Large intestine (tissue), 3 donors: ENCODE measurements around the gene FMN1. TPM values are rescaled to one million over a fixed set of nuclear protein-coding genes. Genes with fewer than 3 reads are reported as not detected.

Source experiments
- DNase-seq, 2 donors: peaks; one replicate each; pipeline versions ENCODE4 v3.0.0 to v3.0.0-alpha.2; 2013
- H3K27ac ChIP-seq: one replicate; pipeline ENCODE4 v1.5.1; 2013; ENCODE audit warnings: low read length
- H3K27me3 ChIP-seq: 2 replicates; pipeline ENCODE4 v1.6.1; 2013; ENCODE audit warnings: low read length; ENCODE audit not compliant: control insufficient read depth, insufficient read depth
- H3K36me3 ChIP-seq: 2 replicates; pipeline ENCODE4 v1.6.1; 2013; ENCODE audit warnings: low read length; ENCODE audit not compliant: control insufficient read depth, insufficient read depth
- H3K4me1 ChIP-seq: one replicate; pipeline ENCODE4 v1.6.1; 2013; ENCODE audit warnings: low read length; ENCODE audit not compliant: control insufficient read depth, insufficient read depth
- H3K4me3 ChIP-seq: one replicate; pipeline ENCODE4 v1.5.1; 2013; ENCODE audit warnings: low read length
- H3K9me3 ChIP-seq: one replicate; pipeline ENCODE4 v1.6.1; 2013; ENCODE audit warnings: mild to moderate bottlenecking, low read depth, low read length, moderate library complexity; ENCODE audit not compliant: control insufficient read depth
- WGBS: methylation state at CpG from one replicate; pipeline ENCODE4 v1.1.5; 2013; ENCODE audit warnings: low lambda C conversion rate; ENCODE audit not compliant: insufficient coverage; 5-methylcytosine and 5-hydroxymethylcytosine counted together
- polyA plus RNA-seq: library from polyadenylated mRNA; unstranded; fragments of 120-200 nt; gene quantifications from one replicate; pipeline ENCODE4 v1.2.1, GENCODE V29; 2013

The FMN1 gene
- polyA plus RNA-seq, 1 donor, result 0.88 TPM

DNA sequence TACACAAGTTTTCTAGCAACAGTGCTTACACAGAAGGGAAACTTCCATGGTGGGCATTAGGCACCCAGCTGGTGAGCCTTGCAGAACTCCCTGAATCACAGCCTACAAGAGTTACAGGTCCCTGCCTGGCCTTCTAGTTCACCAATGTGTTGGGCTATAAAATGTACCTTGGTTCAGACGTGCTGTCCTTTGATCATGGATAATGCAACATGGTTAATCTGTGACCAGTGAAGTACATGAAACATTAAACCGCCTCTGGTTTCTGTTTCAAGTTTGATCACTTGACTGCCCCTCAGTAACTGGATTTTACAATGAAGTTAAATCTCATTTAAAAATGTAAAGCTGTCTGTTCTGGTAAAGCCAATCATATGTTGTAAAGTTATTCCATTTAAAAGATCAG, 51.8 kb downstream of the FMN1 start:
- peaks cover 35% of the 10 kb centered on the region for H3K4me1 ChIP-seq
- H3K27me3 ChIP-seq, result no peaks in the 10 kb centered on the region
- no peaks in the 10 kb centered on the region for H3K9me3 ChIP-seq
- H3K27ac ChIP-seq, result peak overlapping the region; percentile 74
- H3K36me3 ChIP-seq, result no peaks in the 10 kb centered on the region
- H3K4me3 ChIP-seq, result no peak overlapping the region
- DNase-seq, result peak; percentile 86 to 93
- no CpG with 5 or more reads among the region's 2 CpGs for WGBS

GRCh38 chr15:33138000-33138399, 56.5 kb downstream of the FMN1 start:
- H3K36me3 ChIP-seq, result no peaks in the 10 kb centered on the region
- peaks cover 14% of the 10 kb centered on the region for H3K4me1 ChIP-seq
- no peaks in the 10 kb centered on the region for H3K9me3 ChIP-seq
- 83% methylated on average over 1 of the region's 3 CpGs for WGBS
- no peaks in the 10 kb centered on the region for H3K27me3 ChIP-seq
- H3K4me3 ChIP-seq, result no peak overlapping the region
- no peak for DNase-seq
- H3K27ac ChIP-seq, result no peak overlapping the region

- no peaks in the 10 kb centered on the region for H3K9me3 ChIP-seq
- no peak overlapping the region for H3K4me3 ChIP-seq
- H3K36me3 ChIP-seq, result no peaks in the 10 kb centered on the region
- DNase-seq, result no peak
- H3K27me3 ChIP-seq, result no peaks in the 10 kb centered on the region
- H3K27ac ChIP-seq, result no peak overlapping the region
- H3K4me1 ChIP-seq, result peaks cover 8% of the 10 kb centered on the region
Measured at GRCh38 chr15:33137101-33137500, 57.4 kb downstream of the FMN1 start.

GRCh38 chr15:33136353-33136752, 58.2 kb downstream of the FMN1 start:
- Histone ChIP-seq H3K36me3 (no peaks in the 10 kb centered on the region), H3K27me3 (no peaks in the 10 kb centered on the region), H3K27ac (no peak overlapping the region), H3K9me3 (no peaks in the 10 kb centered on the region), H3K4me1 (peaks cover under 1% of the 10 kb centered on the region), H3K4me3 (no peak overlapping the region)
- DNase-seq, result no peak
- no CpG with 5 or more reads among the region's 4 CpGs for WGBS

DNA sequence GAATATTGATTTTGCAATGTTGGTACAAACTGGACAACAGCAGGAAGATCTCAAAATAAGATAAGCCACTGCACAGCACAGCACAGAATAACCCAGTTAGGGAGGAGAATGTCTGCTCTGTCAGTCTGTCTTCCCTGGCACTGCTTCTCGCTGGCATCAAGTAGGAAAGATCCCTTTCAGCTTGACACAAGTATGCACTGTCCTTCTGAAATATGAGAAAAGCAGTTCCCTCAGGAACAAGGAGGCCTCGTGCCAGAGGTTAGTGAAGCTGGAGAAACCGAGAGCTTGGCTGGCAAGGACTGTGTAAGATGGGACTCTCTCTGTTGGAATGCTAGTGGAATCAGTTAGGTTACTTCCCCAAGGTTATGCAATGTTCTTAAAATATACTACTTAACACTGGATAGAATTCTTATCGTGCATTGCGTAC, 59.1 kb downstream of the FMN1 start:
- no peaks in the 10 kb centered on the region for H3K9me3 ChIP-seq
- DNase-seq, result no peak
- no peaks in the 10 kb centered on the region for H3K27me3 ChIP-seq
- WGBS, result 100% methylated on average over 2 of the region's 5 CpGs
- H3K4me1 ChIP-seq, result no peaks in the 10 kb centered on the region
- no peak overlapping the region for H3K27ac ChIP-seq
- H3K4me3 ChIP-seq, result no peak overlapping the region
- H3K36me3 ChIP-seq, result no peaks in the 10 kb centered on the region

DNA sequence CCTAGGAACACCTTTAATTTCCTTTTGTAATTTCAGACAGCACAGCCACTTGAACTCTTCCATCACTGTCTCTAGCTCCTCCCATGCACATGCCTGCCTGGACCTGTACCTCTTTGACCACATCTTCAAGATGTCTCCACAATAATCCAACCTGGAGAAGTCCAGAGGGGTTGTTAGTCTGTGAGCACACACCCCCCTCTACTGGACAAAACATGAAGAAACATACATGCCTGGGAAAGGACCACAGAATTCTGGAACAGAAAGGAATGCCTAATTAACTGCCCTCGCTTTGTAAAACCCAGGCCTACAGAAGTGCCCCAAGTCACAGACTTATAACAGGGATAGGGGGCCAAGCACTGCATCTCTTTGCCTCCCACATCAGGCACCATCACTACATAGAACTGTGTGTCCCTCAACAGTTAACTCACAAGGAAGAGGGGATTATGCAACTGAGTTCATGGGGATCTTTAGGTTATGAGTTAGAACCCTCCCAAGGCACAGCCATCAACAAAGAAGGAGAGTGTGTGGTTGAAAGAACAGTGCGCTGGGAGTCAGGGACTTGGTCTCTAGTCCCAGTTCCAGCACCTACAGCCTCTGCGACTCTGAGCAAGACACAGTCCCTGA, 61.7 kb downstream of the FMN1 start:
- Histone ChIP-seq H3K4me1 (no peaks in the 10 kb centered on the region), H3K27ac (no peak overlapping the region), H3K36me3 (no peaks in the 10 kb centered on the region), H3K27me3 (no peaks in the 10 kb centered on the region), H3K4me3 (no peak overlapping the region), H3K9me3 (no peaks in the 10 kb centered on the region)
- no CpG with 5 or more reads among the region's 3 CpGs for WGBS
- DNase-seq, result peak; percentile 42 to 53

DNA sequence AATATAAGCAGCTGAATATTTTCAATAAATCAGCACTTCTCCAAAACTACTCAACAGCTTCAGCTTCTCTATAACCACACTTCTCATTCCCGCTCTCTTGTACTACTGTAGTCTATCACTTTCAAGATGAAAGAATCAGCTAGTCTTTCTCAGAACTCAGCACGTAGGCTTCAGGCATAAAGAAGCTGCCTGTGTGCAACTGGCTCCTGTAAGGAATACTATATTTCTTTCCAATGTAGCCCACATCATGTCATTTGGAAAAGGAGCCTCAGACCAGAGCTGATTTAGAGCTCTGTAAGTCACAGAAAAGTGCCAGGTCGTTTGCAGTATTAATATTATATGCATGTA, 62.3 kb downstream of the FMN1 start:
- DNase-seq, result no peak
- Histone ChIP-seq H3K27me3 (no peaks in the 10 kb centered on the region), H3K4me3 (no peak overlapping the region), H3K27ac (no peak overlapping the region), H3K4me1 (no peaks in the 10 kb centered on the region), H3K9me3 (no peaks in the 10 kb centered on the region), H3K36me3 (no peaks in the 10 kb centered on the region)
- 93% methylated on average over 2 of the region's 3 CpGs for WGBS

GRCh38 chr15:33131552-33132232, 62.8 kb downstream of the FMN1 start:
- Histone ChIP-seq H3K4me3 (no peak overlapping the region), H3K9me3 (no peaks in the 10 kb centered on the region), H3K36me3 (no peaks in the 10 kb centered on the region), H3K27me3 (no peaks in the 10 kb centered on the region), H3K27ac (no peak overlapping the region), H3K4me1 (peaks cover 2% of the 10 kb centered on the region)
- no CpG with 5 or more reads among the region's 4 CpGs for WGBS
- DNase-seq, result peak in 1 of 2 donors; percentile 46

DNA sequence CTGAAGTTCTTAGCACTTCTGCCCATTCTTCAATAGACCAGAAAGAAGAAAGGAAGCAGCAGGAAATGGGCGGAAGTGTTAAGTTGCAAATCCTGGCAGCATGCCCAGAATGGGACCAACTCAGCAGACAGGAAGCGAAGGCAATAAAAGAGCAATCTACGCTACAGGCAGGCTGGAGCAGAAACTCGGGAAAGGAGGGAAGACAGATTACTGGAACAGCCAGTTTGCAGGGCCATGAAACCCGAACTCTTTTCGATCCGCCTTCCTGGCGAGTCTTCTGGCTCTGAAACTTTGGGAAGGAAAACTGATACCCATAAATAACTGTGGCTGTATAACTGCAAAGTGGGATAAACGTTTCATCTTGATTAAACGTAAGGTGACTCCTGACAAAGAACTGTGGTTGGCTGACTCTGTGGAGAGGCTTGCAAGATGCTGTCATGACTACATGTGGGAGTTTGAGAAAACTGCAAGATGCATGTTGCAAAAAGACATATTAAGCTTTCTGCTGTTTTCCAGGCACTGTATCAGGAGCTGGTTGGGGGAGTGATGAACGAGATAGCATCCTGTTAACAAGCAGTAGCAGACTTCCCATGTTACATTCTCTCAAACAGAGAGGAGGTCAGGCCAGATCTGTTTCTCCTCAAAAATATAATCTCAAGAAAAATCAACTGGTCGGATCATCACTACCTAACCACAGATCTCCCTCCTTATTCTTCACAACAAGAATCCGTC, 67.8 kb downstream of the FMN1 start:
- no CpG with 5 or more reads among the region's 13 CpGs for WGBS
- H3K4me3 ChIP-seq, result no peak overlapping the region
- H3K27me3 ChIP-seq, result no peaks in the 10 kb centered on the region
- no peaks in the 10 kb centered on the region for H3K9me3 ChIP-seq
- DNase-seq, result peak; percentile 90 to 94
- H3K27ac ChIP-seq, result peak overlapping the region; percentile 30
- peaks cover 8% of the 10 kb centered on the region for H3K4me1 ChIP-seq
- H3K36me3 ChIP-seq, result no peaks in the 10 kb centered on the region

DNA sequence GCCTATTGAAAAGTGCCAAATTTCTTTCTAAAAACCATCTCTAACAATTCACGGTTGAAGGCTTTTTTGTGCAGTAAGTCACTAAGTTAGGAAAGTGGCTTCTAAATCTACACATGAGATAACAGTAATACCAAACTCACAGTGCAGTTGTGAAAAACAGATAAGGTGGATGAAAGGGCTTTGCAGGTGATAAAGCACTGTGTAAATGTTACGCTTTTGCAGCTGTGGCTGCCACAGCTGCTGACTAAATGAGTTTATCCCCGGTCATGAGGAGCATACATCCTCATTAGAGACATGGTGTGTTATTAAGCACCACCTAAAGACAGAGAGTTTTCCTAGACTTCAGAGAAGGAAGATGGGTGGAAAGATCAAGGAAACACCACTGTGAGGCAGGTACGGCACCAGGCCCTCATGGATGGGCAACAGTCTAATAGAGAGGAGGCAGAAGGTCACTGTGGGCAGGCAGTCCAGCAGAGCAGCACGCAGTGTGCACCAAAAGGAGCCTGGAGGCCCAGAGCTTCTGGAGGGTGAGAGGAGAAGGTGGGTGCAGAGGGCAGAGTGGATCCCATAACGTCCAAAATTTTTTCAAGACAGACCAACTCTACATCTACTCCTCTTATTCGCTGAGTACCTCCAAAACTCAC, 68.5 kb downstream of the FMN1 start:
- no peak overlapping the region for H3K4me3 ChIP-seq
- 33% methylated on average over 1 of the region's 7 CpGs for WGBS
- peak in 1 of 2 donors; percentile 69 for DNase-seq
- no peaks in the 10 kb centered on the region for H3K9me3 ChIP-seq
- H3K27ac ChIP-seq, result peak overlapping the region; percentile 13
- H3K4me1 ChIP-seq, result peaks cover 8% of the 10 kb centered on the region
- H3K27me3 ChIP-seq, result no peaks in the 10 kb centered on the region
- no peaks in the 10 kb centered on the region for H3K36me3 ChIP-seq
